NCI-H2029 treated with DMSO at 0.1 percent for 48 hours (cell line): ENCODE results near the gene CNIH1.
"Not testable (repeated sequence)": the region's sequence is repeated elsewhere in the genome, so short reads cannot be mapped to it uniquely, and the experiment has no call there.

Experiments used
- DNase-seq: peaks from one replicate; lab custom pipeline; 2025; lab: John Stamatoyannopoulos, UW

The CNIH1 gene

GRCh38 chr14:54427871-54428270 is 13.3 kb downstream of the CNIH1 start:
- DNase-seq: no peak

DNA sequence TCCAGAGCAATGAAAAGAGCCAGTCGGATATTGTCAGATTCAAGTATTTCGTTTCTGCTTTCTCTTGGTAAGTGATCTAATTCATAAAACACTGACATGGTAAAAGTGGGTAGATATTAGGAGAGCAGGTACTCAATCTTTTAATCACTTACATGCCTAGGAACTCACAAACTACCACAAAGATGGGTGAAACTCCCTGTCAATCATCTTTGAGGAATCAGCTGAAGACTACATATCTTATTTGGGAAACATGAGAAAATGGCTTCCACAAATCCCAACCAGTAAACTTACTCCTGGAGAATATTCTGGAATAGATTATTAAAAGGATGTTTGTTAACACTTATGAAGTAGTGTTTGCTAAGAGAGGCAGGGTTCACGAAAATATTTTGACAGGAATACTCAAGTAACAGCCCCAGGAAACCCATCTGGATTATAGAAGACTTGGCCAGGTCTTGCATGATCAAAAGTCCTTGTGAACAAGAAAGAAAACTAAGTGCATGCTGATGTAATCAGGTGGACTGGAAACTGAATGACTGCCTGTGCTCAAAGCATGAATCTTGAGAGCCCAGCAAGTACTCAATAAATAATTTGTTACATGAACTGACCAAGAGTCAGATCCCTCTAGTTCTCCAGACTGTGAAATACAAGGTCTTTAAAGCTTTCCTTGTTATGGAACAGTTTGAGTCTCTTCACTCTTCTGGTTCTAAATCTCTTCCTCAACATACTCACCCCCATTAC is 15.5 kb downstream of the CNIH1 start:
- no peak for DNase-seq

DNA sequence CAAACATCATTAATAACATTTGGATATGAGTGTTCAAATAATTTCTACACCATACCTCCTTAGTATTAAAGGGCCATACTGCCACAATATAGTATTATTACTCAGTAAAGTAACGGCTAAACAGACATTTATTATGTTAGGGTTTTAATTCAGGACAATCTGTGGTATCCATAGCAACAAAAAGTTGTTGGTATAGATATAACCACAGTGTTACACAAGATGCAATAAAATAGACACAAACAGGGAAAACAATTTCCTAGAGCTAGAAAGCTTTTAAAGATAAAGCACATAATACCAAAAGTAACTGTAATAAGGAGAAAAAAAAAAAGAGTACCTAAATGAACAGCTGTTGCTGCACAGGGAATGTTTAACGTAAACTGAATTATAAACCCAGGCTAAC is 16.1 kb downstream of the CNIH1 start:
- DNase-seq: no peak

DNA sequence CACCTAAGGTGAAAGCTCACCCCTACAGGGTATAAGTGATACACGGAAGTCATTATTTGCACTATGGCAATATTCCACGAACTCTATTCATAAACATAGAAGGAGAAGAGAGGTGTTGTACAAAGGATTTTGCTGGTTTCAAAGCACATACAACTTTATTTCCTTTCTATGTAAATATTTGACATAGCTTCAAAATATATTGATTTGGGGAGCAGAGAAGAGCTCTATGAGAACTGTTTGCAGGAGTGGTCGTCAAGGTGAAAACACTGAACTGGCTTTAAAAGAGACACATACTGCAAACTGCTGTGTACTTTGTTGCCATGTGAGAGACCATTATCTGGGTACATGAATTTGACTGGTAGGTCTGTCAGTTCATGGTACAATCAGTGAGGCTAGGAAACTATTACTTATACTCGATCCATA is 16.7 kb downstream of the CNIH1 start:
- DNase-seq: peak; percentile 60

DNA sequence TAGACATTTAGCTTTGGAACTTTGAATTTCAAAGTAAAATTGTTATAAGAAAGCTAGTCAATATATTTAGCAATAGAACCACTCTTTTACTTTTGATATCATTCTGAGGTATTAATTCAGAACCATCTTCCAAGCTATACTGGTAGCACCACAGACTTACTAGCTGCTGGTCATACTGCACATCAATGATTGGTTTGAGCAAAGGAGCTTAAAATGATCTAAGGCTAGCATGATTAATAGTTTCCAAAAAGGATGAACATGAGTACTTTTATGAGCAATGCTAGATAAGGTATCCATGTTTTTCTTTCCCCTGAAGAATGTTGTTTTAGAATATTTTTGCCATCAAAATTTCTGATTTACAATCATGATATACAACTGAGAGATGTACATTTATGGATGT is 17.2 kb downstream of the CNIH1 start:
- DNase-seq: no peak

DNA sequence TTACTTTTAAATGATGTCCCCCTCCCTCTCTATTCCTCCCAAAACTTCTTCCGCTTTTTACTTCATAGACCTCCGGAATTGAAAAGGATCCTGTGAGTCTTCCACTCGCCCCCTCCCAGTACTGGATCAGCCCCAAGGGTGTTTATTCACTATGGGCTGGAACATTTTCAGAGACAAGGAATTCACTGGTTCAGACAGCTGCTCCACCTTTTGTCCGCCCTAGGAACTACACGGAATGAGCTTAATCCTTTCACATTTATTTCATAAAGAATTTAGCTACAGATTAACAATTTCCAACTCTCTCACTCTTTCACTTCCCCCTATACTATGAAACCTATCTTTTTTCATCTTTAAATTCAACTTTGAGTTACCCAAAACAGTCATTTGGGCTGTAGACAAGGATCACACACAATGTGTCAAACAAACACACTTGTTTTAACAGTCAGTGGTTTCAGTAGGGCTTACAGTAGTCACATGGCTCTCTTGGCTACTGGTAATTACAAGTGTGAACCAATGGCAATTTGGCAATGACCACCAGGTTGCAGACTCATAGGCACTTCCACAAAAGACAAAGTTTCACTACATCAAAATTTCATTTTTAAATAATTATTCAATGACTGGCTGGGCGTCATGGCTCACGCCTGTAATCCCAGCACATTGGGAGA is 20.6 kb downstream of the CNIH1 start:
- peak; percentile 27 for DNase-seq

GRCh38 chr14:54411371-54411770 is 29.8 kb downstream of the CNIH1 start:
- no peak for DNase-seq

DNA sequence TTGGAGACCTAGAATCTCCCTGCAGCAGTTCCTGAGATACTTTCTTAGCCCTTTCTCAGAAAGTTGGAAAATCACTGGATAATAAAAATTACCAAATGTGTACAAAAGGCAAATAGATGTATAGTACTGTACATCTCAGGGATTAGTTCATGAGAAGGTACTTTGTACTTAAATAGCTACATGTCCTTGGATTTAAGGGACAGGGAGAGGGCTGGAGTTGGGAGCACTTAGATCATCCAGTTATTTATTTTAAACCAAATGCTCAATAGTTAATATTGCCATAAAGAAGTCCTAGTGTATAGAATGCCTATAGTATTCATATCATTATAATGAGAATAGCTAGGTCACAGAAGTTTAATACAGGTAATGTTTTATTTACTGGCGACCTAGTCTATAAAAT is 31.0 kb downstream of the CNIH1 start:
- DNase-seq: no peak

DNA sequence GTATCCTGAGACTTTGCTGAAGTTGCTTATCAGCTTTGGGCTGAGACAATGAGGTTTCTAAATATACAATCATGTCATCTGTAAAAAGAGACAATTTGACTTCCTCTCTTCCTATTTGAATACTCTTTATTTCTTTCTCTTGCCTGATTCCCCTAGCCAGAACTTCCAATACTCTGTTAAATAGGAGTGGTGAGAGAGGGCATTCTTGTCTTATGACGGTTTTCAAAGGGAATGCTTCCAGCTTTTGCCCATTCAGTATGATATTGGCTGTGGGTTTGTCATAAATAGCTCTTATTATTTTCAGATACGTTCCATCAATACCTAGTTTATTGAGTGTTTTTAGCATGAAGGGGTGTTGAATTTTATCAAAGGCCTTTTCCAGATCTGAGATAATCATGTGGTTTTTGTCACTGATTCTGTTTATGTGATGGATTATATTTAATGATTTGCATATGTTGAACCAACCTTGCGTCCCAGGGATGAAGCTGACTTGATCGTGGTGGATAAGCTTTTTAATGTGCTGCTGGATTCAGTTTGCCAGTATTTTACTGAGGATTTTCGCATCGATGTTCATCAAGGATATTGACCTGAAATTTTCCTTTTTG is 37.7 kb downstream of the CNIH1 start:
- DNase-seq: not testable (repeated sequence)

DNA sequence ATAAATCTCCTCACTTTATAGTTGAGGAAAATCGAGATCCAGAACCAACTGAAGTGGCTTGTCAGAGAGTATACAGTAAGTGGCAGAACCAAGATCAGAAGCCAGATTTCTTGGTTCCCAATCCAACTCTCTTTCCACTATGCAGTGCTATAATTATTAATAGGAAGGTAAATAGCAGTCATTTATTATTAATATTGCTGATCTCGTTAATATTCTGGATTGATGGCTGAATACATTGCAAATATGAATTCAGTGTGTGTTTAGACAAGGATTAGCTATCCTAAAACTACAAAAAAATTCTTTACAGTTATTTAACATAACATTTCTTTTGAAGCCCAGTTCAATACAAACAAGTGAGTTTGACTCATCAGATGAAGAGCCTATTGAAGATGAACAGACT is 41.6 kb downstream of the CNIH1 start:
- DNase-seq: no peak

- peak; percentile 99 for DNase-seq
These were observed 44.5 kb downstream of the CNIH1 start, which contains the start of gene CDKN3 for GRCh38 chr14:54396493-54397335. TSS of gene CDKN3 (plus strand) at chr14:54397007. CDS start at chr14:54397069, 62 bp downstream.

GRCh38 chr14:54396183-54396492 is 45.0 kb downstream of the CNIH1 start:
- no peak for DNase-seq

DNA sequence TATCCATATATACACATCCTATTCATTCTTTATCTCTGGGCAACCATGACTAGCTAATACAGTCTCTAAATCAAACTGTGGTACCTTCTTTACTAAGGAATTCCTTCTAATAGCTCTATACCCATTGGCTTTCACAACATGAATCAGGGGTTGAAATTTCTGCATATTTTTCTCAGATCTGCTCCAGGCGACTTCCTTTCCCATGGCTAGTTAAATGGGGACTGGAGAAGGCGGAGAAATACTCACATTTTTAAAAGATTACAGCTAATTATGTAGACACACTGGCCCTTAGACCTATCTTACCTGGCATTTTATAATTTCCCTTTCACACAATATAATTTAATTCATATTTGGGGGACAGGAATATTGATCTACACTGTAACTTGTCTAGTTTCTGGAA is 45.5 kb downstream of the CNIH1 start:
- DNase-seq: no peak

DNA sequence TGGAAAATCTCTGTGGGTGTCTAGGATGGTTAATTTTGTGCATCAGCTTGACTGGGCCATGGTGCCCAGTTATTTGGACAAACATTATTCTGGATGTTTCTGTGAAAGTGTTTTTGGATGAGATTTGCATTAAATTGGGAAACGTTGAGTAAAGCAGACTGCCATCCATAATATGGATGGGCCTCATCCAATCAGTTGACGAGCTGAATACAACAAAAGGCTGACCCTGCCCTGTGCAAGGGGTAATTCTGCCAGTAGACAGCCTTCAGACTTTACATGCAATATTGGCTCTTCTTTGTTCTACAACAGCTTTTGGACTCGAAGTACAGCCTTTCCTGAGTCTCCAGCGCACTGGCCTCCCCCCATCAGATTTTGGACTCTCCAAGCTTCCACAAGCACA is 45.9 kb downstream of the CNIH1 start:
- no peak for DNase-seq

GRCh38 chr14:54394596-54394995 is 46.6 kb downstream of the CNIH1 start:
- no peak for DNase-seq

GRCh38 chr14:54392986-54393884 is 47.9 kb downstream of the CNIH1 start:
- not testable (repeated sequence) for DNase-seq

- DNase-seq: no peak
These were observed 48.9 kb downstream of the CNIH1 start for GRCh38 chr14:54392131-54392859.

GRCh38 chr14:54387328-54387727 is 53.8 kb downstream of the CNIH1 start:
- DNase-seq: no peak

DNA sequence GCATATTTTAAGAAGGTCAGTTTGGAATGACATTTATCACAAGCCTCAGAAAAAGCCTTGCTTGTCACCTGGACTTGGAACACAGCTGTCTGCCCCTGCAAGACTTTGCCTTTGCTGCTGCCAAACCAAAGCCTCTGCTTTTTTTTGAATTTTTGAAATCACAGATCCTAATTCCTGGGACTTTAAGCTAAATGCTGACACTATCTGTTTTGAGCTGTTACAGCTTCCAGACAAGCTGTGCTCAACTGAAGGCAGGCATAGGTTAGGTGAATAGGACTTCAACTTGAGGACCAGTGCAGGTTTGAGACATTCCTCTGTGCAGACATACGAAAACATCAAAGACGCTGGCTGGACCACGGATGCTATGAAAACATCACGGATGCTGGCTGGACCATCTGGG is 55.6 kb downstream of the CNIH1 start:
- no peak for DNase-seq

GRCh38 chr14:54383835-54384234 is 57.3 kb downstream of the CNIH1 start:
- no peak for DNase-seq

DNA sequence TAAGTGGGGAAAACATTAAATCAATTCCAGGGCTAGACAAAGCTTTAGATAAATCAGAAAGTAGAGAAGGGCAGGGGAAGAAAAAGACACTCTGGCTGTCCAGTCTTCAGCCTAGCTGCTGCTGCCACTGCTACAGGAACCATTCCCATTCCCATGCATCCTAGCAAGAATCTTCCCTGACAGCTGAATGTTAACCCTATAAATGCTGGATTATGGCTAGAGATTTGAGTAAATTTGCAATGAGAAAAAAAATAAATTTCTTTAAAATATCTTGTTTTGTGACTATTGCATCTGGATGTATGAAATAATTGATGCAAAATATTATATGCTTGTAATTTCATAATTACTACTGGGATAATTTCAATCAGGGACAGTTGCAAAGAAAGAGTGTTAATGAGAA is 59.4 kb downstream of the CNIH1 start:
- DNase-seq: no peak
